ENCODE data around the gene FAM222A.

FAM222A gene

DNA sequence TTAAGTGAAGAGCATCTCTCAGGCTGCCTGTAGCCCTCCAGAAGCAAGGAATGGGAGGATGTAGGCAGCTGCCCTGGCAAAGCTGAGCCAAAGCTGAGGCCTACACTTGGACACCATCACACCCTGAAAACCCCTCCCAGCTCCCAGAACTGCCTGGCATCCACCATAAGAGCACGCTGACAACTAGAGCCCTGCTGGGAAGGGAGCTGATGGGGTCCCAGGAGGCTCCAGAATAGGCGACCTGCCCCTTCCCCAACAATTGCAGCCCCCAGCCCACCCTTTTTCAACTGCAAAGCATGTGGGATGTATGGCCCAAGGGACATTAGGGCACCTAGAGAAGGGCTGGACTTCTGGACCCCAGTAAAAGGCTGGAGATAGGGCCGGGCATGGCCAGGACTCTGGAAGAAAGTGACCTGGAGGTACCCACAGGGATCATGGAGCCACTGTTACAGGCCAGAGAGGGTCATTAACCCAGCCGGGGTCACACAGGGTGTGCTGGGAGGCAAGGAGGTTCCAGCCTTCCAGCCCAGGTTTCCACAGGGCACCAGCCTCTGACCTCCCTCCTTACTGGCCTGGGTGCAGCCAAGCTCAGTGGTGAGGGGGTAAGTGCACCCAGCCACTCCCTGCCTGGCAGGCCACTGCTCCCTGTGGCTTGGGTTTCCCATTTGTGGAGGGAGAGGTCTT is 27.8 kb downstream of the FAM222A start:
- Histone ChIP-seq H3K9me3 (ENCODE audit: insufficient read depth, low read length) (no peaks in the 10 kb centered on the region), H3K27ac (ENCODE audit: low read length) (no peak overlapping the region)
- TF ChIP-seq EZH2phosphoT487 (IDR thresholded peaks at IDR 0.05; ENCODE audit: low read depth) = no peak
- TF ChIP-seq, protein P1, sequence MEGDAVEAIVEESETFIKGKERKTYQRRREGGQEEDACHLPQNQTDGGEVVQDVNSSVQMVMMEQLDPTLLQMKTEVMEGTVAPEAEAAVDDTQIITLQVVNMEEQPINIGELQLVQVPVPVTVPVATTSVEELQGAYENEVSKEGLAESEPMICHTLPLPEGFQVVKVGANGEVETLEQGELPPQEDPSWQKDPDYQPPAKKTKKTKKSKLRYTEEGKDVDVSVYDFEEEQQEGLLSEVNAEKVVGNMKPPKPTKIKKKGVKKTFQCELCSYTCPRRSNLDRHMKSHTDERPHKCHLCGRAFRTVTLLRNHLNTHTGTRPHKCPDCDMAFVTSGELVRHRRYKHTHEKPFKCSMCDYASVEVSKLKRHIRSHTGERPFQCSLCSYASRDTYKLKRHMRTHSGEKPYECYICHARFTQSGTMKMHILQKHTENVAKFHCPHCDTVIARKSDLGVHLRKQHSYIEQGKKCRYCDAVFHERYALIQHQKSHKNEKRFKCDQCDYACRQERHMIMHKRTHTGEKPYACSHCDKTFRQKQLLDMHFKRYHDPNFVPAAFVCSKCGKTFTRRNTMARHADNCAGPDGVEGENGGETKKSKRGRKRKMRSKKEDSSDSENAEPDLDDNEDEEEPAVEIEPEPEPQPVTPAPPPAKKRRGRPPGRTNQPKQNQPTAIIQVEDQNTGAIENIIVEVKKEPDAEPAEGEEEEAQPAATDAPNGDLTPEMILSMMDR (IDR thresholded peaks at IDR 0.05; ENCODE audit: low read depth, low read length) = no peak

DNA sequence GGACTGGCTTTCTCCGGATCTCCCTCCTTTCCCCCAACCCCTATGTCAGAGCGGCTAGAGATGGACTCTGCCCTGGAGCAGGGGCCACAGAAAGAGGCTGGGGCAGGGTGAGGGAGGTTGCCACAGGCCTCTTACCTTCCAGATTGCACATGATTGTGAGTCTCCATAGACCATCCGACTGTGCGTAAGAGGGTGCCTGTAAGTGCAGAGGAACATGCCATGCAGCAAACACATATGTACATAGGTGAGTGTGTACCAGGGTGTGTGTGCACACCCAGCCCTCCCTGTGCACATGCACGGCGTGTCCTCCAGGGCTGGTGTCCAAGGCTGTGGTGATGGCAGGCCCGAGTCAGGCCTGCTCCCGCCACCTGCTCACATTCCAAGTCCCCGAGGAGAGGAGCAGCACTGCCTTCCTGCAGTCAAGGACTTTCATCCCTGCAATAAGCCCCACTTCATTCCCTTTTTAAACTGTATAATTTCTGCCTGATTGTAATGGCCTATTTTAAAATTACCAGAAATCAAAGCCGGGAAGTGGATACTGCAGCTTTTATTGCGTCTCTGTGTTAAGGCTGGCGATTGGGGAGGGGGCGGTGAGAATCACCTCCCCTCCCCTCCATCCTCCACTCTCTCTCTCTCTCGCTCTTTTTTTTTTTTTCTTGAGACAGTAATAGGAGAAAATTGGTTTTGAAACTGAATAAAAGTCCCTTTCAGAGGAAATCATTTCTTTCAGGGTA is 28.5 kb downstream of the FAM222A start:
- H3K4me2 ChIP-seq (ENCODE audit: low read length) = no peak overlapping the region
- no peak overlapping the region for H3K4me3 ChIP-seq (ENCODE audit: low read length)
- no peaks in the 10 kb centered on the region for H3K9me3 ChIP-seq (ENCODE audit: insufficient read depth, low read length)
- no peaks in the 10 kb centered on the region for H3K36me3 ChIP-seq (replicated peaks; ENCODE audit: low read depth, low read length)
- H3K9ac ChIP-seq (ENCODE audit: low read length) = no peak overlapping the region
- no peaks in the 10 kb centered on the region for H3K79me2 ChIP-seq (ENCODE audit: low read length)
- no peak overlapping the region for H2AFZ ChIP-seq (ENCODE audit: low read depth, low read length)
- H3K4me1 ChIP-seq (ENCODE audit: low read length) = peaks cover 10% of the 10 kb centered on the region; the same call in 1 of the 2 replicates
- no peaks in the 10 kb centered on the region for H3K27me3 ChIP-seq (ENCODE audit: low read depth, low read length)
- no peak overlapping the region for H3K27ac ChIP-seq (ENCODE audit: low read length)
- TF ChIP-seq EZH2phosphoT487 (IDR thresholded peaks at IDR 0.05; ENCODE audit: low read depth) = no peak
- TF ChIP-seq, protein P1 (IDR thresholded peaks at IDR 0.05; ENCODE audit: low read depth, low read length) = no peak
- 0 out of 2 replicates have a peak, but pooled peaks cover under 1% of the 10 kb centered on the region for H4K20me1 ChIP-seq (ENCODE audit: insufficient read depth, low read length)

More for the DNA sequence above, 27.8 kb downstream of the FAM222A start:
- no peak overlapping the region for H3K9ac ChIP-seq (ENCODE audit: low read length)
- no peak overlapping the region for H2AFZ ChIP-seq (ENCODE audit: low read depth, low read length)
- peaks cover 12% of the 10 kb centered on the region; the same call in 1 of the 2 replicates for H3K4me1 ChIP-seq (ENCODE audit: low read length)
- H4K20me1 ChIP-seq (ENCODE audit: insufficient read depth, low read length) = 0 out of 2 replicates have a peak, but pooled peaks cover 5% of the 10 kb centered on the region
- H3K4me2 ChIP-seq (ENCODE audit: low read length) = no peak overlapping the region
- no peaks in the 10 kb centered on the region for H3K27me3 ChIP-seq (ENCODE audit: low read depth, low read length)
- H3K79me2 ChIP-seq (ENCODE audit: low read length) = no peaks in the 10 kb centered on the region
- H3K4me3 ChIP-seq (ENCODE audit: low read length) = no peak overlapping the region
- H3K36me3 ChIP-seq (replicated peaks; ENCODE audit: low read depth, low read length) = no peaks in the 10 kb centered on the region

DNA sequence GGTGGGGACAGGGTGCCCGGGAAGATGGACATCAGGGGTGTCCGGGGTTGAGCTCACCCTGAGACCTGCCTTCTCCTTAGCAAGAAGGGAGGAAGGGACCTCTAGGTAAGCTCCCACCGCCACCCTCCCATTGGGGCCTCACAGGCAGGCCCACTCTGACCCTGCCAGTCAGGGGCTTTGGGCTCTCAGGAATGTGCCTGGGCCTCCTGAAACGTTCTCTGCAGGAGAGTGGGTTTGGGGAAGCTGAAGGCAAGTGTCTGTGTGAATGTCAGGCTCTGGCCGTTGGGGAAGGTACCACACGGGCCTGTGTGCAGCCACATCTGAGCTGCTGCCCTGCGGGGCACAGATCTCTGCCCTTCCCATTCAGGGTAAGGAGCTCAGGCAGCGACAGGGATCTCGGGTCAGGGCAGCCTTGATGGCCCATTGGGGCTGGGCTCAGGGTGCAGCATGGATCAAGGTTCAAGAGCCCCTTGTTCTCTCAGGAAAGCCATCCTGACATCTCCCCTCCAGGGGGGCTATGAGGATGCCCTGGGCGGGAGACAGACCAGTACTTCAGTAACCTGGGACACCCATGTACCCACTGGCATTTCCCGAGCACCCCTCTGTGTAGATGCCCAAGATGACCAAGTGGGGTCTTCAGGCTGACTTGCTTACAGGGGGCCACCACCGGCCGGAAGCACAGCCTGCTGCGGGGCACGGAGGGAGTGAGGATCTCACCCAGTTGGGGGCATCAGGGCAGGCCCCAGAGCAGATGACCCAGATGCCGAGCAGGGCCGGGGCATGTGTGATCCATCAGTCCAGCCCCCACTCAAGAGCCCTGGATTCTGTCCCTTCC is 29.7 kb downstream of the FAM222A start:
- H3K4me2 ChIP-seq (ENCODE audit: low read length) = no peak overlapping the region
- no peak overlapping the region for H3K27ac ChIP-seq (ENCODE audit: low read length)
- no peaks in the 10 kb centered on the region for H3K27me3 ChIP-seq (ENCODE audit: low read depth, low read length)
- no peaks in the 10 kb centered on the region for H3K36me3 ChIP-seq (replicated peaks; ENCODE audit: low read depth, low read length)
- no peak overlapping the region for H3K9ac ChIP-seq (ENCODE audit: low read length)
- no peaks in the 10 kb centered on the region for H3K4me1 ChIP-seq (ENCODE audit: low read length)
- no peak overlapping the region for H2AFZ ChIP-seq (ENCODE audit: low read depth, low read length)
- H4K20me1 ChIP-seq (ENCODE audit: insufficient read depth, low read length) = no peaks in the 10 kb centered on the region
- H3K9me3 ChIP-seq (ENCODE audit: insufficient read depth, low read length) = no peaks in the 10 kb centered on the region
- TF ChIP-seq, protein P1 (IDR thresholded peaks at IDR 0.05; ENCODE audit: low read depth, low read length) = no peak
- no peak for TF ChIP-seq EZH2phosphoT487 (IDR thresholded peaks at IDR 0.05; ENCODE audit: low read depth)
- H3K4me3 ChIP-seq (ENCODE audit: low read length) = no peak overlapping the region
- no peaks in the 10 kb centered on the region for H3K79me2 ChIP-seq (ENCODE audit: low read length)

All from OCI-LY3 (cell line).